HG03520 (cell line): ENCODE measurements around the gene SLC9C2.
"Not testable (repeated sequence)": the region's sequence is repeated elsewhere in the genome, so short reads cannot be mapped to it uniquely, and the experiment has no call there.

Experiments used
- ATAC-seq: cut with Tn5 transposase; IDR thresholded peaks from one replicate; pipeline ENCODE4 v1.9.1; 2021; ENCODE audit warnings: mild to moderate bottlenecking, moderate library complexity; ENCODE audit not compliant: unreplicated experiment

The SLC9C2 gene, protein sequence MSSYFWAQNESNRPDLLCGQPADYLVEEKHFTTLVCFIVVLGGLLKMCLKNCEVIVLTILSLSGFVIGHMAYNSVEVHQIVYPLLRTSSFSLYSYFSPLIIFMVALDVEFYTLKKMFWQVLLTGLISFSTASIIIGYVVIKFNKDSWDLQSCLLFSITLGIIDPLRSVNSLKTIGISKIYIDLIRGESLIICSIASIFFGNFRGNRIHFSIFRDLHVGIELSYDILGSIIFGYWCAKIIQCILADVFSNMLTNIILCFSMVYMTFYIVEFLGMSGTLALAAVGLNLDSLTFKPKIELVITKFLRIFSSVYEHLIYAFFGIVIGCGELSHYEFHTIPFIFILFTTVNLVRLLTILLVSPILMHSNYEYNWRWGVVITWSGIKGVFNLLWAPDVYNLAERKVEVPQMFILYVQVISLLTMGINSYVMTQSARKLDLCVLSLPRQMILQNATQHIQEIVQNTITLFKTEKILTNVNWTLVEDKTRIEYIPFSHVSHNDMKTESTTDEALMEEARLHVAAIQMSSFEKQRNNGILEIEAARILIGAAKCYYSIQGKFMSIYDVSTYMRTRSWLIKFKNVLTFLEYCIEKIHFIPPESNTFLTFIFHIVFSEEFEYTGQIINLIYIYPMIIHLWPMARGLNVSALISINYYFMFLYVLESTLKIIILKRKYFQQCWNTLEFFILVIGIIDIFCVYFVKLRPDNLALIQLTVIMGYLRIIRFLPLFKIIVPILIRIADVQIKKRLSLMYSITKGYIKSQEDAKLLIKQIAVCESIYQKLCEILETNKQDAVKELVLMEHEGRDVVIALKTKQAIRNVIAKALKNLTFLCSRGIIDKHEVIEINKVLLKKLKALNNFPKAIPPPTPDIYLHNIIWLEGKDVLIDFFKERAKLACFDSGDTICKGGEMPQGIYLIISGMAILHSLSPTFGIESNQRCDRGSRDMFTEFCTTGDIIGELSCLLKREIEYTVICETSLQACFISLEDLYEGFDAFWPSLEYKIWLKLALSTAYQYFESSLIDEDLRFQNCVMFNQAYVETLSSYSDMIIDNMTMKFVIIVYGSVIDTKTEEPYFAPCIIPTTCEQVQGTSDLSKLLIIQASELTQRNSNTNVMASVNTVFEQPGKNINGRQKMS

DNA sequence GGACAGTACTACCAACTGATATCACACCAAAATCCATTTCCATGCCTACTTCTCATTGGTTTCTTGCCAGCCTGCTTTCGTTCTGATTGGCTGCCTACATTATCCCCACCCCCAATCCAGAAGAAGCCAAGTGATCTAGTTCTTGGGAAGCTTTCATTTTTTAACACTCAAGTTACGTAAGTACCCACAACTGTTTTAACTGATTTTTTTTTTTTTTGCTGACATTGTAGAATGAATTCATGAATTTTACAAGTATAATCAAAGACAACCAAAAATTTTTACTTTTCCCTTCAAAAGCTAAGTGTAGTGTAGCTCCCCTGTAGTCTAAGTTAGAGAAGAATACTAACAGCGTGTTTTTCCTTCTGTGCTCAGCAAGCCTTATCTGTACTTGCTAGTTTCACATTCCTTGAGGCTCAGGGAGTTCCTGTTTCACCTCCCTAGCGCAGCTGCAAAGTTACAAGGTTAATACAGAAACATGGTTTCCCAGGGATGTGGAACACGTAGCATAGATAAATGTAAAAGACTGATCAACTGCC lies at the start of gene SLC9C2:
Gene SLC9C2 (minus strand): TSS at position 17 of the 536 bp plus-strand sequence. CDS start 1,296 bp downstream, outside the sequence.
- ATAC-seq = no peak

GRCh38 chr1:173648880-173649605 lies 46.2 kb upstream of the SLC9C2 start:
- ATAC-seq = no peak

GRCh38 chr1:173646656-173647055 lies 43.8 kb upstream of the SLC9C2 start:
- ATAC-seq = no peak

- ATAC-seq = not testable (repeated sequence)
These were observed 39.7 kb upstream of the SLC9C2 start for GRCh38 chr1:173642450-173643139.

- ATAC-seq = no peak
These were observed 36.2 kb upstream of the SLC9C2 start for GRCh38 chr1:173639102-173639501.

DNA sequence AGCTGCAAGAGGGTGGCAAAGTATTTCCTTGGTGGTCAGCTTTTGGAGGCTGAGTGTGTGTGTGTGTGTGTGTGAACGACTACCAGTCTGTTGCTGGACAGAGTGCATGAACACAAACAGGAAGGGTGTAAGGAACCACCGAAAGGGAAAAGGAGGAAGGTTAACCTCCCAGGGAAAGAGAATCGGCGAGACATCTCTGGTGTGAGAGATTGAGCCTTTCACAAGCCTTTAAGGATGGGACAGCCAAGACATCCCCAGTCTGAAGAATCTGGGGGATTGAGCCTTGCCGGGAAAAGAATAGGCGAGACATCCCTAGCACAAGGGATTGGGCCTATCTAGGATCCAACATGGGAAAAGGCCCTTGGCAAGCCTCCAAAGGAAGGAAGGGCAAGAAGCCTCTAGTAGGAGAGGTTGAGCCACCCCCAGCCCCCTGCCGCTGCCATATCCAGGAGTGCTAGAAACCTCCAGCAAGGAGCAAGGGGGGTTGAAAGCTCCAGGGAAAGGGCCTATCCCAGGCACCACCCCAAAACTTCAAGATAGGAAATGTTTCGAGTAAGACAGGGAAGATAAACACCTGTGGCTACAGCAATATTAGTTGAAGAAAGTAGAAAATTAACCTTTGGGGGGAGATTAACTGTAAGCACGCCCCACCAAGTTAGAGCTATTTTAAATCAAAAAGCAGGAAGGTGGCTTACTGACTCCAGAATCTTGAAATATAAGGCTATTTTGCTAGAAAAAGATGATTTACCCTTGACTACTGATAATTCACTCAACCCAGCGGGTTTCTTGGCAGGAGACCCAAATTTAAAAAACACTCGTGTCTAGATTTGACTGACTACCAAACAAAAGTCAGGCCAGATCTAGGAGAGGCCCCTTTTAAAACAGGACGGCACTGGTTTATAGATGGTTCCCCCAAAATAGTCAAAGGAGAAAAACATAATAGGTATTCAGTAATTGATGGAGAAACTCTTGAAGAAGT lies 35.5 kb upstream of the SLC9C2 start:
- ATAC-seq = no peak

GRCh38 chr1:173637236-173638042 lies 34.6 kb upstream of the SLC9C2 start:
- not testable (repeated sequence) for ATAC-seq

- ATAC-seq = no peak
These were observed 32.2 kb upstream of the SLC9C2 start, which contains the start of gene TEX50 for GRCh38 chr1:173635116-173635515. Gene TEX50 (plus strand): TSS chr1:173635338. CDS start chr1:173635522, 184 bp downstream.

DNA sequence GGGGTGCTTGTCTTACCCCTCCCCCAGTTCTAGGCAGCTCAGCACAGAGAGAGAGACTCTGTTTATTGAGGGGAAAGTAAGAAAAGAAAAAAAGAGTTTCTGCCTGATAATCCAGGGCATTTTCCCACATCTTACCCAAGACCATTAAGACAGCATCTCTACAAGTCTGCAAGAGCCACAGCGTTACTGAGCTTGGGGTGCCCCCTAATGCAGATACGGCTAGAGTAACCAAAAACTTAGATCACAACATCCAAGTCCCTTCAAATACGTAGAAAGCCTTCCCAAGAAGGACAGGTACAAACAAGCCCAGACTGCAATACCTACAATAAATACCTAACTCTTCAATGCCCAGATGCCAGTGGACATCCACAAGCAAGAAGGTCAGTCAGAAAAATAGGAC lies 26.0 kb upstream of the SLC9C2 start:
- ATAC-seq = no peak

DNA sequence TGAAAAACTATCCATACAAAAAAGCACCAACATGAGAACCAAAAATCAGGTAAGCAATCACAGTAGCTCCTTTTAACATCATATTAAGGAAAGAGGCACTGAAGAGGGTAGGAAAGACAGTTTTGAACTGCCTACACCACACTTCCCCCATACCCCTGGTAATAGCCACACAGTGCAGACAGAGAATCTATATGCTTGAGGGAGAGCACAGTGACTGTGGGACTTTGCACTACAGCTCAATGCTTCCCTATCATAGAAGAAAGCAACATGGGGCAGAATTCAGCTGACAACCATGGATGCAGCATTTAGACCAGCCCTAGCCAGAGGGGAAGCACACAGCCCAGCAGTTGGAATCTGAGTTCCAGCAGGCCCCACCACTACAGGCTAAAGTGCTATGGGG lies 24.4 kb upstream of the SLC9C2 start:
- no peak for ATAC-seq

DNA sequence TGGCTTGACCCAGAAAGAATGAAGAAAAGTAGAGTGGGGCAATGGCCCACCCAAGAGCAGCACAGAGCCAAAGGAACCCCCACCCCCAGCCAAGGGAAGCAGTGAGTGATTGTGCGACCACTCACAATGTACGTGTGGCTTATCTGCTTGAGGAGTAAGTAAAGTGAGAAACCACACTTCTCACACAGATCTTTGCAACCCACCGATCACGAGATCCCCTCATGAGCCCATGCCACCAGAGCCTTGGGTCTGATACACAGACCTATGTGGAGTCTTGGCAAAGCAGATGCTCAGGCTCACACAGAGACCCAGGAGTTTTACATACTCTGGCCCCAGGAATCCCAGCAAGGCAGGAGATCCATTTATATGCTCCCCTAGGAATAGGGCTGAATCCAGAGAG lies 14.0 kb upstream of the SLC9C2 start:
- no peak for ATAC-seq

DNA sequence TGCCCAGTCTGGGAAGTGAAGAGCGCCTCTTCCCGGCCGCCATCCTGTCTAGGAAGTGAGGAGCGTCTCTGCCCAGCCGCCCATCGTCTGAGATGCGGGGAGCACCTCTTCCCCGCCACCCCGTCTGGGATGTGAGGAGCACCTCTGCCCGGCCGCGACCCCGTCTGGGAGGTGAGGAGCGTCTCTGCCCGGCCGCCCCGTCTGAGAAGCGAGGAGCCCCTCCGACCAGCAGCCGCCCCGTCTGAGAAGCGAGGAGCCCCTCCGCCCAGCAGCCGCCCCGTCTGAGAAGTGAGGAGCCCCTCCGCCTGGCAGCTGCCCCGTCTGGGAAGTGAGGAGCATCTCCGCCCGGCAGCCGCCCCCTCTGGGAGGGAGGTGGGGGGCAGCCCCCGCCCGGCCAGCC lies 10.2 kb upstream of the SLC9C2 start:
- ATAC-seq = not testable (repeated sequence)

GRCh38 chr1:173608503-173609216 lies 5.8 kb upstream of the SLC9C2 start:
- no peak for ATAC-seq

DNA sequence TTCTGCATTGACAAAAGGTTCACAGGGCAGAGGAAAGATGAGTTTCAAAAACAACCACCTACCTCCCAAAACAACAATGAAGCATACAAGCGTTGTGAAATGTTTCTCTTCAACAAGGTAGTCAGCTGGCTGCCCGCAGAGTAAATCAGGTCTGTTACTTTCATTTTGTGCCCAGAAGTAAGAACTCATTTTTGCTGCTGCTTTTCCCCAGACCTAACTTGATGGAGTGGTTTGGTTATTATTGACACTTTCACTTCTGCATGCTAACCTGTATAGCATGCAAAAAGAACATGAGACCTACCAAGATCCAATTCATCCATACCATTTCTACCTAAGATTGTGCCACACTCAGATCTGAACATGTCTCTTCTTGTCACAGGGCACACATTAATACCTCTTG lies 1.3 kb downstream of the SLC9C2 start:
- no peak for ATAC-seq

GRCh38 chr1:173596097-173596825 lies 6.6 kb downstream of the SLC9C2 start:
- ATAC-seq = no peak

GRCh38 chr1:173591138-173591537 lies 11.7 kb downstream of the SLC9C2 start:
- ATAC-seq = not testable (repeated sequence)
